Activated CD4-positive, alpha-beta T cell treated with anti-CD3 and anti-CD28 coated beads for 48 hours (primary cell): ENCODE results near the gene KRT34.
"Not testable (repeated sequence)": the region's sequence is repeated elsewhere in the genome, so short reads cannot be mapped to it uniquely, and the experiment has no call there.

Source experiments
- DNase-seq: peaks from one replicate; pipeline ENCODE4 v3.0.0-alpha.2; 2020

KRT34 gene

DNA sequence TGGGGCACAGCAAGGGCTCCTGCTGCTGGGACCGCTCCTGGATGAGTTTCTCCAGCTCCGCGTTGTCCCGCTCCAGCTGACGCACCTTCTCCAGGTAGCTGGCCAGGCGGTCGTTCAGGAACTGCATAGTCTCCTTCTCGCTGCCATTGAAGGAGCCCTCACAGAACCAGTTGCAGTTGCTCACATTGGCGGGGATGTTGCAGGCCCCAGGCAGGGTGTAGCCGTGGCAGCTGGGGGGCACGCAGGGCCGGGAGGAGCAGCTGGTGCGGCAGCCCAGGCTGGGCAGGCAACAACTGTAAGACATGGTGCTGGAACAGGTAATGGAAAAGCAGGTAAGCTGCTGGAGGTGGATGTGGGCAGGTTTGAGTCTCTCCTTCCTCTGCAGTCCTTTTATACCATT is at the start of gene KRT34:
TSS of gene KRT34 (minus strand) at position 364 of the 400 bp plus-strand sequence. CDS start at position 304, 60 bp downstream.
- DNase-seq: not testable (repeated sequence)

GRCh38 chr17:41430376-41430775 is 48.3 kb upstream of the KRT34 start:
- DNase-seq: not testable (repeated sequence)

DNA sequence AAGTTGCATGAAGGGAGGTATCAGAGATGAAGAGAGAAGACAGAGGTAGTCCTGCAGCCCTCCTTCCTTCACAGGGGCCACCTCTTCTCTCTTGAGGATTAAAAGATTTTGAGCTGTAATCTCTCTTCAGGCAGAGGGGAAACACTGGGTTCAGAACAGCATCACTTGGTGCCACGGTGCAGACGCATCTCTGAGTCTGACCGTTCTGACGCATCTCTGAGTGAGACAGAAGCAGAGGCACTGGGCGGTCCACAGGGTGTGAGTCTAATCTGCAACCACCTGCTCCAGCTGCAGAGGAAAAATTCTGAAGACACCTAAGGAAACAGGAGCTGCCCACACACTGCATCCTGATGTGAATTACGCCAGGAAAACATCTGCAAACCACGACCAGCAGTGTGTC is 47.6 kb upstream of the KRT34 start:
- no peak for DNase-seq

DNA sequence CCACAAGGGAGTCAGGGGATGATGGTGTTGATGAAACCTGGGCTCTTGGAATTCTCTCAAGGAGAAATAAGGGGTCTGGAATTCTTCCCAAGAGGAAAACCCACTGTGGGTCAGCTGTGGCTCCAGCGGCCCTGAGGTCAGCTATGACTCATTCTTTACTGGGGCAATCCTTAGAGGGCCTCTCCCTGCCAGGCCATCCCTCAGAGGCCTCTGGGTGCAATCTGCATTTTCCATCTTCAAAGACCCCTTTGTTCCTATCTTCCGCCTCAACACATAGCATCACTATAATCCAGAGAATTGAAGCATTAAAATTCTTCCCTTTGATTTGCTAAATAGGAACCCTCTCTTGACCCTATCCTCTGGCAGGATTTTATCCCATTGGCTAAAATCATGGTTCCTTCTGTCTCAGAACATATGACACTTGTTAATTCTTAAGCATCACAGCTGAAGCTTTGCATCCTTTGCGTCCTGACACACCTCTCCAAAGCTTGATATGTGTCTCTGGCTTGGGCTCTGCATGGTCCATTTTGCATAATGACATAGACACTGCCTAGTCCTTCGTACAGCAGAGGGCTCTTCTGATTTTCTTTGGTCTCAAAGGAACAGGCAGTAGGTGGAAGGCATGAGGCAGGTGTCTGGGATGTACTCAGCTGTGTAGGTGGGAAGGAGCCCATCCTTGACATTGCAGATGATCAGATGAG is 46.6 kb upstream of the KRT34 start:
- DNase-seq: no peak

GRCh38 chr17:41424111-41424635 is 42.1 kb upstream of the KRT34 start, which contains the start of gene KRT37:
Gene KRT37 (minus strand): TSS chr17:41424585. CDS start chr17:41424523, 62 bp downstream.
- DNase-seq: no peak

- not testable (repeated sequence) for DNase-seq
These were observed 40.5 kb upstream of the KRT34 start for GRCh38 chr17:41422586-41422985.

- no peak for DNase-seq
These were observed 39.5 kb upstream of the KRT34 start for GRCh38 chr17:41421617-41422016.

DNA sequence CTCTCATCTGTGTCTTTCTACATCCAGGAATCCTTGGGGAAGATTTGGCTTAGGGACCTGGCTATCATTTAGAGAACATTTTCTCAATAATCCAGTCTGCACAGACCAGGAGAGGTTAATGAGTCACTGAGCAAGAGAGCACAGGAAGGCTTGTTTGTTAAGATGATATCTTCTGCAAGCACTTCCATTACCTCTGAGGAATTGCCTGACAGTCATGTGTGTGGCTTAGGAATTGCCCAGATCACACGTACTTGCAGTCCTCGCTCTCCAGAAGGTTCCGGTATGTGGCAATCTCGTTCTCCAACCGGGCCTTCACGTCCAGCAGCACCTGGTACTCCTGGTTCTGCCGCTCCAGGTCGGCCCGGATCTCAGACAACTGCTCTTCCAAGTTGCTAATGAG is 39.0 kb upstream of the KRT34 start:
- DNase-seq: no peak

DNA sequence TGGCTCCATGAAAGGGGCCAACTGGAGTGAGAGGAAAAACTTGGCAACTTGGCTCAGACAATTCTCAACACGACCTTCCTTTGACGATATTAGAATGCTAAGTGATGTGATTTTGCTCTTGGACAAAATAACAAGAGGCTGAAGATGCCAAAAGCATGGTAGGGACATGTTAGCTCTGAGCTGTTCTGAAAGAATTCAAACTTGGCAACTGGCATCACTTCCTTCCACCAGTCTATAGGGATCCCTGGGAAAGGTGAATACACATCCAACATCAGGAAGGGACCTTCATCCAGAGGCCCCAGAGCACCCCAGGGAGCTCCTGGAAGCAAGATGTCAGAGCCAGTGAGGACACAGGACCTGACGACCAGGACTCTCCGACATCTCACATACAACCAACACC is 38.0 kb upstream of the KRT34 start:
- no peak for DNase-seq

DNA sequence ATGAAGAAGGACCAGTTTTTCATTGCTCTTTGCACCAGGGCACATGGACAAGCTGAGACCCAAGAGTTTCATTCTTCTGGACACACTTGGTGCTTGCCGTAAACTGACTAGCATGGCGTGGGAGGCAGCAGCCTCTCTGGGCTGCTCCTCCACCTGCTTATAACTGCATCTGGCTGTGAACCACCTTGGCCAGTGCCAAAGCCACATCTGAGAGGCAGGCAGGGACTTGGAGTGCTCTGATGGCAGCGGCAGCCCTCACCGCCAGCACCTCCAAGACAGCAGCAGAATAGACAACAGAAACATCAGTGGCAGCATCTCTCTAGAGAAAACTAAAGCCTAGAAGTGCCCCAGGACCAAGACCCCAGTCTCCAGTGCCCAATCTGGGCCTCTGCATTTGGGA is 37.6 kb upstream of the KRT34 start:
- no peak for DNase-seq

- DNase-seq: no peak
These were observed 36.2 kb upstream of the KRT34 start for GRCh38 chr17:41418116-41418860.

- DNase-seq: peak; percentile 9
These were observed 35.5 kb upstream of the KRT34 start for GRCh38 chr17:41417576-41418015.

GRCh38 chr17:41417127-41417526 is 35.0 kb upstream of the KRT34 start:
- DNase-seq: no peak

- no peak for DNase-seq
These were observed 34.4 kb upstream of the KRT34 start for GRCh38 chr17:41416479-41416878.

- no peak for DNase-seq
These were observed 33.8 kb upstream of the KRT34 start for GRCh38 chr17:41415833-41416335.

DNA sequence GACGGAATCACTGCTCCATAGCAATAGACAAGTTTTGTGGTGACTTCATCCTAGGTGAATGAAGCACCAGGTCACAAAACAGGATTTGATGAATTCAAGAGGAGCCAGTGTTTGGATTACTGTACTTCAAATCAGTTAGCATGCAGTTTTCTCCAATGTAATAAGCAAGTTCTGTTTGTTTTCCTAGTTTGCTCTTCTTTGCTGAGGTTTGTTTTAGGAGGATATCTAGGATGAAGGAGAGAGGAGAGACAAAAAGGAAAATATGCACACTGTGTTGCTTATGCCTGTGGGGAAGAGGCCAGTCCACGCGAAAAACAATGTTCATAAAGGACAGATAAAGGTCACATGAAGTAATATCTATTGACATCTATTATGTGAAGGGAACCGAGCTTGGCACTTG is 33.3 kb upstream of the KRT34 start:
- no peak for DNase-seq

DNA sequence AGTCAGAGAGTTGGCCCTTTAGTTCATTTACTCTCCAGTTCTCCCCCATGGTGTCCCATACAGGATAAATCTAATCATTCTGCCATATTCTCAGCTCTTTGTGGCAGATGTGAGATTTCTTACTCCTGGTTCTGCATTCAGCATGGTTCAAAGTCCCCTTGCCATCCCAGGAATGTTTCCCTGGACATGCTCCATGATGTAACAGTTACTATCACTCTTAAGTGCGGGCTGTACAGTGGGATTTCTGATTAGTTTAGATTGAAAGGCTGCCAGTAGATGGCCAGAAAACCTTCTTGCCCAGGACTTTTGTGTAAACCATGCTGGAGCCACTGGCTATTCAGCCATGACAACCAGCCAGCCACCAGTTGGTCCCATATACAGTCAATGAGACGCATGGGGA is 31.9 kb upstream of the KRT34 start:
- no peak for DNase-seq

DNA sequence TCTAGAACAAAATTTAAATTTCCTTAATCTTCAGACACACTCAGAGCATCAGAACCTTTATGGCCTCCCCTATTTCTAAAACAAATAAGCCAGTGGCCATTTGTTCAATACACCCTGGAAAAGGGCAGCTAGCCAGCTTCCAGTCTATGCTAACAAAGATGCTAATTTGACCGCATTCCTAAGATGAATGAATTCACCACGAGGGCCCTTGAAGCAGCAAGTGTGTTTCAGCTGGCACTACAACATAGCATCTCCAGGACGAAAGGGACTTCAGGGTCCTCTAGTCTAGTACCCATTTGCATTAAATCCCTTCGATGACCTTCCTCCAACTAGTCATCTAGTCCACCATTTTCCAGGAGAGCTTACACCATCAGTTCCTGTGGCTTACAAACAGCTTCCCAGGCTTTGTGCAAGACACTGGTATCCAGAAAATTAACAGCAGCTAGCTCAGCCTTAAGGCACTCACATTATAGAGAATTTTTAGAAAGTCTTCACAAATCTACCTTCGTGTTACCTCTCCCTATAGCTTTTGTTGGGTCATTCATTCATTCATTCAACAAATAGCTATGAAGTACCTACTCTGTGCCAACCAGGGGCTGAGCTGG is 31.3 kb upstream of the KRT34 start:
- no peak for DNase-seq

DNA sequence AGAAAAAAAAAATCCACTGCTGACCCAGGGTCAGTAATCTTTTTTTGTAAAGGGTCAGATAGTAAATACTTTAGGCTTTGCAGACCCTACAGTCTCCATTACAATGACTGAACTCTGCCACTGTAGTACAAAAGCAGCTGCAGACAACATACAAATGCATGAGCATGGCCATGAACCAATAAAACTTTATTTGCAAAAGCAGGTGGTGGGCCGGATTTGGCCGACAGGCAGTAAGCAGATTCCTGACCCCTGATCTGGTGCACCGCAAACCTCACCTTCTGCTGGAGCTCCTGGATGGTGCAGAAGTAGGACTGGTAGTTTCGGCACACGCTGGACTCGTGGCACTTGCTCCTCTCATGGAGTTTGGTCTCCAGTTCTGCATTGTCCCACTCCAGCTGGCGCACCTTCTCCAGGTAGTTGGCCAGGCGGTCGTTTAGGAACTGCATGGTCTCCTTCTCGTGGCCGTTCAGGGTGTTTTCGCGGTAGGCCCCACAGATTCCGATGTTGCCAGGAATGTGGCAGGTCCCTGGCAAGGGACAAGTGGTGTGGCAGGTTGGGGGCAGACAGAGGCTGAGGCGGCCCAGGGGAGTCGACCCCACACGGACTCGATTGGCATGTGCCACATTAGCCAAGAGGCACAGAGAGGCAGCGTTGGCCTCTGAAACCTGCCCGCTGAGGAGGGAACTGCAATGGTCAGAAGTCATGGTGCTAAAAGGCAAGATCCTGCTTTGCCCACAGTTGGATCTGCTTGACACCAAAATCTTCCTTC is 29.1 kb upstream of the KRT34 start:
- no peak for DNase-seq

DNA sequence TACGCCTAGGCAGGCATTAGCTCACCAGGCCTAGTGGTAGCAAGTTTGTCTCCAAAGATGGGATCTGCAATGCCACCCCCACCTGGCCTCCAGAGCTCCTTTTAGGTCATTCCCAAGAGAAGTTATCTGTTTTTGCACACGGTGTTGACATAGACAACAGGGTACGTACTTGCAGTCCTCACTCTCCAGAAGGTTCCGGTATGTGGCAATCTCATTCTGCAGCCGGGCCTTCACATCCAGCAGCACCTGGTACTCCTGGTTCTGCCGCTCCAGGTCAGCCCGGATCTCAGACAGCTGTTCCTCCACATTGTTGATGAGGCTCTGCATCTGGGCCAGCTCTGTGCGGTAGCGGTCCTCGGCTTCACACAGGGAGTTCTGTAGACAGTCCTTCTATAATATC is 25.1 kb upstream of the KRT34 start:
- DNase-seq: no peak

DNA sequence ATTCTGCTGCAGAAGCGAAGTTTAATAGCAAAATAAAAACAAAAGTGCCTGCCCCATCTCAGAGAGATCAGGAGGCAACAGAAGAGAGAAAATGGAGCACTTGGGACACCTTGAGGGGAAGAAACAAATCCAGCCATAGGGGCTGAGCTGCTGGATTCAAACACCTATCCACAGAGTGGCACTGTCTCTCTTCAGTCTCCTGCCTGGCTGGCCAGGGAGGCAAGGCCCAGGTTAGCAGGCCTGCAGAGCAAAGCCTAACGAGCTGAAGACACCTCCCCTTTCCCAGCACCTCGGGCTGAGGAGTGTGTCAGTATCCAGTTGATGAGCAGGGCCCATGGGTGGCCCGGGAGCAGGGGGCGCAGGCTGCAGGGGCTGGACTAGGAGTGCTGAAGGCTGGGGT is 24.1 kb upstream of the KRT34 start:
- DNase-seq: no peak

DNA sequence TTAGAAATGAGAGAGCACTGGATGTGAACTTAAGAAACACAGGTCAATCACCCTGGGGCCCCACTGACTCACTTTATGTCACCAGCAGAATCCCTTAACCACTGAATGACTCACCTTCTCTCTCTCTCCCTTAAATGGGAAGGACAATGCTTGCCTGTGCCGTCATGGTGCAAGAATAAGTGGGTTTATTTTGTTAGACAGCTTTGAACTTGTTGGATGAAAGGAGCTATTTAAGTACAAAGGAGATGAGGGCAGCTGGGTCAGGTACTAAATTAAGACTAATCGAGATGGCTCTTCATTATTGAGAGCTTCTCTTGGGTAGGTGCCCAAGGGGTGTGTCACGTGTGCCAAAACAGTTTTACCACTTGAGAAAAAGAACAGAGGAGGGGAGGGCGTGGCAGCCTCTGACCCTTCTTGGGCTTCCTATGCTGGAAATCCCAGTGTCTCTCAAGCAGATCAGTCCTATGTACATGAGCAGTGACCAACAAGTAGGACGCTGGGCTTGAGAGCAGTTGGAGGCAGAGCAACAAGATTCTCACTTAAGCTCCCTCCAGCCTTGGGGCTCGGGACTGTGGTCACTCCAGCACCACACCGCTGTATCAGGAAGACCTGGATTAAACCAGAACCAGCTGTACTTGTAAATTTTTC is 22.0 kb upstream of the KRT34 start:
- DNase-seq: peak; percentile 79
